Measurements from ENCODE around the gene ICAM3. TPM values are rescaled to one million over a fixed set of nuclear protein-coding genes. Genes with fewer than 3 reads are reported as not detected.
"Not testable (repeated sequence)": the region's sequence is repeated elsewhere in the genome, so short reads cannot be mapped to it uniquely, and the experiment has no call there.

Gene ICAM3
- total and polyA plus RNA-seq, 8 donors = 5.2 to 13.8 (median 6.4) TPM

GRCh38 chr19:10368101-10368803, 28.8 kb upstream of the ICAM3 start:
- no peaks in the 10 kb centered on the region for H3K9me3 ChIP-seq
- 96 to 97% methylated on average over 15 of the region's 15 CpGs for WGBS, 2 donors
- no peak for FAIRE-seq
- no peaks in the 10 kb centered on the region for H3K4me1 ChIP-seq
- H3K27ac ChIP-seq = no peak overlapping the region
- no peak overlapping the region for H3K4me3 ChIP-seq
- DNase-seq = no peak
- no peak for TF ChIP-seq CTCF (IDR thresholded peaks at IDR 0.05)
- H3K36me3 ChIP-seq = peaks cover 4 to 29% (median 18%) of the 10 kb centered on the region in 3 donors
- intact Hi-C loops (cut with DNase I) = no loop called here
- ATAC-seq = no peak
- no peaks in the 10 kb centered on the region for H3K27me3 ChIP-seq

- H3K4me3 ChIP-seq, FAIRE-seq: not testable (repeated sequence)
Observed at GRCh38 chr19:10366950-10367512, 27.6 kb upstream of the ICAM3 start.

DNA sequence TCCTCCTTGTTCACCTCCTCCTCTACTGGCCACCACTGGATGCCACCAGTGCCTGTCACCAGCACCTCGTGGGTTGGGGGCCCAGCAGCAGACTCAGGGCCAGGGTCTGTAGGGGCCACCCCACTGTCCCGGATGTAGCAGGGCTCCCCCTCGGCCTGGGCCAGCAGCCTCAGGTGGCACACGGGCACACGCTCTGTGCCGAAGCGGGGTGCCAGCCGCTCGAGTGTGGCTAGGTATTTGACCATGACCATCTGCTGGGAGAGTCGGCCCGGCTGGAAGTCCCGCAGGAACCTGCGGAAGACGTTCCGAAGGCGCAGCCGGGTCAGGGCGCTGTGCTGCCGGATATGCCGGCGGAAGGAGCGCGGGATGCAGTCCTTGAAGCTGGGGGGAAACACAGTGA, 26.1 kb upstream of the ICAM3 start:
- H3K36me3 ChIP-seq = peaks cover 4 to 36% (median 18%) of the 10 kb centered on the region in 3 donors
- H3K9me3 ChIP-seq = no peaks in the 10 kb centered on the region
- no peak overlapping the region for H3K4me3 ChIP-seq
- no peak overlapping the region for H3K27ac ChIP-seq
- no peaks in the 10 kb centered on the region for H3K27me3 ChIP-seq
- intact Hi-C loops (cut with DNase I) = no loop called here
- DNase-seq (no peak), FAIRE-seq (no peak), ATAC-seq (no peak)
- TF ChIP-seq CTCF (IDR thresholded peaks at IDR 0.05) = no peak
- no peaks in the 10 kb centered on the region for H3K4me1 ChIP-seq
- WGBS, 2 donors = 94 to 96% methylated on average over 23 of the region's 23 CpGs

More at GRCh38 chr19:10366950-10367512, 27.6 kb upstream of the ICAM3 start:
- 95 to 99% methylated on average over 4 of the region's 4 CpGs for WGBS, 2 donors
- intact Hi-C loops (cut with DNase I); H3K27ac ChIP-seq; H3K9me3 ChIP-seq; DNase-seq; H3K27me3 ChIP-seq; ATAC-seq; H3K4me1 ChIP-seq: not testable (repeated sequence)
- peaks cover 4 to 32% (median 18%) of the 10 kb centered on the region in 3 donors for H3K36me3 ChIP-seq

GRCh38 chr19:10364644-10365043, 25.2 kb upstream of the ICAM3 start:
- no peak for FAIRE-seq
- Histone ChIP-seq H3K9me3 (no peaks in the 10 kb centered on the region), H3K36me3 (peaks cover 4 to 36% (median 18%) of the 10 kb centered on the region in 3 donors)

DNA sequence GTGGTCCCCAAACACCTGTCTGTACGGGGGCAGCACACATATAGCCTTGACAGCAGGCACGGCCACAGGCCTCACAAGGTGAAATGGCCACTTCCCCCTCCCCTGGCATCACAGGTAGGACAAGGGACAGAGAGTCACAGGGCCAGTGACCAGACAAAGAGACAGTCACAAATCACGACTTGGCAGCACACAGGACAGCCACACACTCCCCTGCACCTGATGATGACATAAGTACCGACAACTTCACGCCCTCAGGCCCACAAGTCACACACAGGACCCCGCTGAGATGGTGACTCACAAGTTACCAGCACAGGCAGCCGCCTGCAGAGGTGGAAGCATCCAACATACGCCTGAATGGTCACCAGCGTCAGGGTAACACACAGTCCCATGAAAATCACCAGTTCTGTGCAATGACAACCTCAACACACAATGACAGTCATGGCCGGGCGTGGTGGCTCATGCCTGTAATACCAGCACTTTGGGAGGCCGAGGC, 24.4 kb upstream of the ICAM3 start:
- Histone ChIP-seq H3K27me3 (no peaks in the 10 kb centered on the region), H3K9me3 (no peaks in the 10 kb centered on the region), H3K27ac (no peak overlapping the region), H3K4me3 (no peak overlapping the region), H3K36me3 (peaks cover 4 to 41% (median 18%) of the 10 kb centered on the region in 3 donors), H3K4me1 (no peaks in the 10 kb centered on the region)
- no peak for ATAC-seq
- FAIRE-seq = no peak
- no peak for DNase-seq
- TF ChIP-seq CTCF (IDR thresholded peaks at IDR 0.05) = no peak
- WGBS, 2 donors = 91 to 96% methylated on average over 12 of the region's 12 CpGs
- intact Hi-C loops (cut with DNase I) = no loop called here

More at GRCh38 chr19:10364644-10365043, 25.2 kb upstream of the ICAM3 start:
- TF ChIP-seq CTCF (IDR thresholded peaks at IDR 0.05) = no peak
- no peaks in the 10 kb centered on the region for H3K27me3 ChIP-seq
- no peaks in the 10 kb centered on the region for H3K4me1 ChIP-seq
- peak in 1 of 6 donors; percentile 59 for DNase-seq
- intact Hi-C loops (cut with DNase I) = no loop called here
- 86 to 90% methylated on average over 17 to 19 of the region's 19 CpGs for WGBS, 2 donors
- ATAC-seq = peak in 1 of 4 donors; percentile 8
- no peak overlapping the region for H3K4me3 ChIP-seq
- no peak overlapping the region for H3K27ac ChIP-seq
